HG03045 (cell line): ENCODE measurements around the gene CDC14A.
"Not testable (repeated sequence)": the region's sequence is repeated elsewhere in the genome, so short reads cannot be mapped to it uniquely, and the experiment has no call there.

Source experiments
- ATAC-seq: cut with Tn5 transposase; IDR thresholded peaks from one replicate; pipeline ENCODE4 v1.9.1; 2021; ENCODE audit warnings: mild to moderate bottlenecking, moderate library complexity; ENCODE audit not compliant: unreplicated experiment

Gene CDC14A, protein sequence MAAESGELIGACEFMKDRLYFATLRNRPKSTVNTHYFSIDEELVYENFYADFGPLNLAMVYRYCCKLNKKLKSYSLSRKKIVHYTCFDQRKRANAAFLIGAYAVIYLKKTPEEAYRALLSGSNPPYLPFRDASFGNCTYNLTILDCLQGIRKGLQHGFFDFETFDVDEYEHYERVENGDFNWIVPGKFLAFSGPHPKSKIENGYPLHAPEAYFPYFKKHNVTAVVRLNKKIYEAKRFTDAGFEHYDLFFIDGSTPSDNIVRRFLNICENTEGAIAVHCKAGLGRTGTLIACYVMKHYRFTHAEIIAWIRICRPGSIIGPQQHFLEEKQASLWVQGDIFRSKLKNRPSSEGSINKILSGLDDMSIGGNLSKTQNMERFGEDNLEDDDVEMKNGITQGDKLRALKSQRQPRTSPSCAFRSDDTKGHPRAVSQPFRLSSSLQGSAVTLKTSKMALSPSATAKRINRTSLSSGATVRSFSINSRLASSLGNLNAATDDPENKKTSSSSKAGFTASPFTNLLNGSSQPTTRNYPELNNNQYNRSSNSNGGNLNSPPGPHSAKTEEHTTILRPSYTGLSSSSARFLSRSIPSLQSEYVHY

DNA sequence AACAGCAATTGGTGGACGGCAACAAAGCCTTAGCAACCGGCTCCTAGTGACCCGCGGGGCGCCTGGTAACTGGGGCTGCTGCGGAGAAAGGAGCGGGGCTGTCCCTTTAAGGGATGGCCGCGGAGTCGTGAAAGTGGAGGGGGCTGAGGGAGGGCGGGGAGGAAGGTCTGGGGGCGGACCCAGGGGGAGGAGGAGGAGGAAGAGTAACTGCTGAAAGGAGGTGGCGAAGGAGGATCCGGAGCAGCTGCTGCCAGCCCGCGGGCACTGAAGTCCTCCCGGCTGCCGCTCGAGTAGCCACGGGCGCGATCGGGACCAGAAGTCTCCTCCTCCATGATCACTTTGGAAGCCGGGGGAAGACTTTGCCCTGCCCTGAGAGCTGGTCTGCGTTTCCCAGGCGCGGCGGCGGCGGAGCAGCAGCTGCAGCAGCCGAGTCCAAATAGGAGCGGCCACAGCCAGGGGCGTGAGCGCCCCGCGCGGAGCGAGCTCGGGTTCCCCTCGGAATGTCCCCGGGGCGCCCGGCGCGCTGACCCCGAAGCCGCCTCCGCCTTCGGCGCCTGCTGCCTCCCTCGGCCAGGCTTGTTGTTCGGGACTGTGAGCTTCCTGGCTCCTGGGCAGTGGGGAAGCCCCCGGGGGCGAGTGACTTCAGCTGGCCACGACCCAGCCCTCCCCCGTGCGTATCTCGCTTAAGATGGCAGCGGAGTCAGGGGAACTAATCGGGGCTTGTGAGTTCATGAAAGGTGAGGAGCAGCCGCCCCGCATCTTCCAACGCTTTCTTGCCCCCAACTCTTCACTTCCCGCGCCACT lies at the start of gene CDC14A:
Gene CDC14A, plus strand, starts transcription at position 240 of the 804 bp plus-strand sequence. Its CDS starts 449 bp downstream, at position 689.
- ATAC-seq = peak; percentile 60

DNA sequence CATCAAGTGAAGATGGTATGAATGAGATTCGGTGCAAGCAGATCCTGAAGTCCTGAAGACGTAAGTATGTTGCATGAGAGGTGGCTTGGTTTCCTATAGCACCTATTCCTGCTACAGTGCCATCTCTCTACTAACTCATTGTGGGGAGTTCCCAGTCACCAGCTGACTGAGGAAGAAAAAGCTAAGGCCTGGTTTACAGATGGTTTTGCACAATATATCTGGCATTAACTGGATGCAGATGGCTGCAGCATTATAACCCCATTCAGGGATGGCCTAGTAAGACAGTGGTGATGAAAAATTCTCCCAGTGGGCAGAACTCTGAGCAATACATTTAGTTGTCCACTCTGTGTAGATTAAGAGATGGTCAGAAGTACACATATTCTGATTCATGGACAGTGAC lies 49.6 kb upstream of the CDC14A start:
- no peak for ATAC-seq

DNA sequence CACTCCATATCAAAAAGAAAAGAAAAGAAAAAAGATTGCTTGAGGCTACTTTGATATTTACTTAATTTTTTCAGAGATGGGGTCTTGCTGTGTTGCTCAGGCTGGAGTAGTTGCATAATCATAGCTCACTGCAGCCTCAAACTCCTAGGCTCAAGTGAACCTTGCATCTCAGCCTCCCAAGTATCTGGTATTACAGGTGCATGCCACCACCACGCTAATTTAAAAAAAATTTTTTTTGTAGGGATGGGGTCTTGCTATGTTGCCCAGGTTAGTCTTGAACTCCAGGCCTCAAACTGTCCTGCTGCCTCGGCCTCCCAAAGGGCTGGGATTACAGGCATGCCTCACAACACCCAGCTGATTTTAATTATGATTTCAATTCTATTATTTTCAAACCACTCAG lies 48.1 kb upstream of the CDC14A start:
- ATAC-seq = no peak

DNA sequence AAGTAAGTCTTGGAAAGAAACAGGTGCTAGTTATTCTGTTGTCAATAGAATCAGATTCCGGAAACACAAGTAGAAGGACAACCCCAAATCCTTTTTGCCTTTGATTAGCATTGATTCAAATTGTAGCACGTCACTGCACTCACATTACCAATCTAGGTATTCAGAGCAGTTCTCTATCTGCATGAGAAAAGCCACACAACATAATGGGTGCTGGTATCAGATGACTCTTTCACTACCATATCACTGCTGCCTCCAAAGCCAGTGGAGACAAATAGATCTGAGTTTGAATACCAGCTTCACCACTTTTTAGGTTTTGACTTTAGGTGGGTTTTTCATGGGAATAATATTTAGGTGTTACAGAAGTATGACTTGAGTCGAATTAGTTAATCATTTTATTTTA lies 47.4 kb upstream of the CDC14A start:
- ATAC-seq = no peak

DNA sequence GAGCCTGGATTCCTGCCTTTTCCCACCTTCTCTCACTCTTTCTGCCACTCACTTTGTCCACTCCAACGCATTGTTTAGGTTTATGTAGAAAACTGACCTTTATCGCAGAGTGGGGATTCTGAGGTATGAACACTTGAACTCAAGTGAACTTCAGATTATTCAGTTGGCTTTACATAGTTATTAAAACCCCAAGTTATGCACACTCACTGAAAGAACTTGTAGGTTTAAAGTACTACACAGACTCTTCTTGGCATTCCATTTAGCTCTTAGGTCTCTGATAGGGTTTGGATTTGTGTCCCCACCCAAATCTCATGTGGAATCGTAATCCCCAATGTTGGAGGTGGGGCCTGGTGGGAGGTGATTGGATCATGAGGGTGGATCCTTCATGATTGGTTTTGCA lies 46.4 kb upstream of the CDC14A start:
- no peak for ATAC-seq

DNA sequence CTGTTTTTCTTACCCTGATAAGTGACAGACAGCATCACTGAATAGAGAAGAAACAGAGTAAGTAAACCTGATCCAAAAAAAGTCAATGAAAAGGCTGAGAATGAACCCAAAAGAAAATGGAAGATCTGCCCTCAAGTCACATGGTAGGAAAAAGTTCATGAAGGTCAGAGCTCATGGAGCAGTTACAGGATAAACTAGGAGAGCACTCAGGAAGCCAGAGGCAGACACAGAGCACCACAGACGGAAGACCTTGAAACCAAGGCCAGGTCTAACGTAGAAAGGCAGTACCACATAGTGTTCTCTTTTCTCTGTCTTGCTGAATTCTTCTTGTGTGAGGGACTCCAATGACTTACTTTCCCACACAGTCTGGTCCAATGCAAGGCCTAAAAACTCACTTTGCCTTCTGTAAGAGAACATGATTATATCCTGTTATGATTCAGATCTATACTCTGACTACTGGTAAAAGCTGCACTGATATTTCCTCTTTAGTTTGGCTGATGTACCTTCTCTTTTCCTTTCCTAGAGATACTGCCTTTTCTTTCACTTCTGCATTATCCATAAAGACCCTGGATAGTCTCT lies 45.5 kb upstream of the CDC14A start:
- ATAC-seq = no peak

DNA sequence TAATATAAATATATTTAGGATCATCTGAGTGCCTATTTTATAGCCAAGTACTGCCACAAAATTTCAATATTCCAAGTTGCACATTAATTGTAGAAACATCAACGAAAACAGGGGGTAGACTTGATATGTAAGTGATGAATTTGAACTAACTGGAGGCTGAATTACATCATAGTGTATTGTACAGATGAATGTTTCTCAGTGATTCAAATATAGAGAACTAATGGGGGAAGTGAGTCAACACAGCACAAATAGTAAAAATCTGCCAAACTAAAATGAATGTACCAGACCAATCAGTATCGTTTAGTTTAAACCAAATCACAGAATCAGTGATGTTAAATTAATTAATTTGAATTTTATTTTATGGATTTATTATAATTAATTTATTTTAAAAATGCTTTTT lies 43.5 kb upstream of the CDC14A start:
- ATAC-seq = no peak

DNA sequence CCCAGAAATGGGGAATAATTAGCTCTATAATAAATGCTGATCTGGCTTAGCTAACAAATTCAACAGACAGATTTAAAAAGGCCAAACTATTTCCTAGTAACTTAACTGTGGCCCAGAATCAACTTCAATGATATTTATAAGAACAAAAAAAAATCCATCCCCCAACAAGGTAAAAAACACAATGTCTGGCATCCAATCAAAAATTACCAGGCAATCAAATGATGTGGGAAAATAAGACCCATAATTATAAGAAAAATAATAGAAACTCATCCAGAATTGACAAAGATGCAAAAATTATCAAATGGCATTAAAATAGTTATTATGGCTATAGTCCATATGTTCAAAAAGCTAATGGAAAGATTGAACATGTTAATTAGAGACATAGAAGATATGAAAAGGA lies 42.4 kb upstream of the CDC14A start:
- ATAC-seq = no peak

DNA sequence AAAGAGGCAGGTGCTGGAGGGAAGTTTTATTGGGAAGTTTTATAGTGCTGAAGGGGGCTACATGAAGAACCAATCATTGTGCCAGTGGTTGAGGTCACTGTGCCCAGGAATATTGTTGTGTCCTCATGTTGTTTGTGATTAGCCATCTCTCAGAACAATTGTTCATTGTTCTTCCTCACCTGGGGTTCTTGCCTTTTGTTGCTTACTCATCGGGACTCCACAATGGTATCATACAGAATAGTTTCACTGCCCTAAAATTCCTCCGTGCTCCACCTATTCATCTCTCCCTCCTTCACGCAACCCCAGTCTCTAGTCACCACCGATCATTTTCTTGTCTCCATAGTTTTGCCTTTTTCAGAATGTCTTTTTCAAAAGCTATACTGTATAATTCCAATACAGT lies 38.9 kb upstream of the CDC14A start:
- no peak for ATAC-seq

DNA sequence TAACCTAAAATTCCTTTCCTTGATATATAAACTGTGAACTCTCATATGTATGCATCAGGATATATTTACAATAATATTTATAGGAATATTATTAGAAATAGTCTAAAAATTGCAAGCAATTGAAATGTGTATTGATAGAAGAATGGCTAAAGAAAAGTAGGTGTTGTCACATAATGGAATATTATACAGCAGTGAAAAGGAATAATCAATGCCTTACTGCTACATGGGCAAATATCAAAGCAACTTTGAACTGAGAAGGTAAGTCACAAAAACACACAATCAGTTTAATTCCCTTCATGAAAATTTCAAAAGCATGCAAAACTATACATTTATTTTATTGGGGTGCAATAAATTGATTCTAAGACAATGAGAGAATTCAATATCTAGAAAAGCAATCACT lies 35.7 kb upstream of the CDC14A start:
- ATAC-seq = no peak

DNA sequence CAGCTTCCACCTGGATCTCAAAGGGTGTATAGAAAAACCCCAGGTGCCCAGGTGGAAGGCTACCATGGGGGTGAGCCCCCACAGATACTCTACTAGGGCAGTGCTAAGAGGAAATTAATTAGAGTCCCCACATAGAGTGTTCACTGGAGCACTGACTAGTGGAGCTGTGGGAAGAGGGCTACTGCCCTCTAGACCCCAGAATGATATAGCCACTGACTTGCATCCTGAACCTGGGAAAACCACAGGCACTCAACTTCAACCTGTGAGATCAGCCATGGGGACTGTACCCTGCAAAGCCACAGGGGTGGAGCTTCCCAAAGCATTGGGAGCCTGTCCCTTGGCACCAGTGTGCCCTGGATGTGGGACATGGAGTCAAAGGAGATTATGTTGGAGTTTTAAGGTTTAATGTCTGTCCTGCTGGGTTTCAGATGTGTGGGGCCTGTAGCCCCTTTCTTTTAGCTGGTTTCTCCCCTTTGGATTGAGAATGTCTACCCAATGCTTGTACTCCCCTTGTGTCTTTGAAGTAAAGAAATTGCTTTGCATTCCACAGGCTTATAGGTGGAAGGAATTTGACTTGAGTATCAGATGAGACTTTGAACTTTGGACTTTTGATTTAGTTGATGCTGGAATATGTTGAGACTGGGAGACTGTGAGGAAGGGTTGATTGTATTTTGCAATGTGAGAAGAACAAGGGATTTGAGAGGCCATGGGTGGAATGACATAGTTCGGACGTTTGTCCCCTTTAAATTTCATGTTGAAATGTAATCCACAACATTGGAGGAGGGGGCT lies 31.8 kb upstream of the CDC14A start:
- ATAC-seq = no peak

DNA sequence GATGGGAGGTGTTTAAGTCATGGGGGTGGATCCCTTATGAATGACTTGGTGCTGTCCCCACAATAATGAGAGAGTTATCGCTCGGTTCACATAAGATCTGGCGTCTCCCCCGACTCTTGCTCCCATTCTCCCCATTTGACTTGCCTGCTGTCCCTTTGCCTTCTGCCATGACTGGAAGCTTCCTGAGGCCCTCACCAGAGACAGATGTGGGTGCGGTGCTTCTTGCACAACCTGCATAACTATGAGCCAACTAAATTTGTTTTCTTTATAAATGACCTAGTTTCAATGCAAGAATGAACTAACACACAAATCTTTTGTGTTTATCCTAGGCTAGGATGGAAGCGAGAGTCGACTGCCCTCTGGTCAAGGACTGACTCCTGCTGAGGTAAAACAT lies 31.2 kb upstream of the CDC14A start:
- no peak for ATAC-seq

DNA sequence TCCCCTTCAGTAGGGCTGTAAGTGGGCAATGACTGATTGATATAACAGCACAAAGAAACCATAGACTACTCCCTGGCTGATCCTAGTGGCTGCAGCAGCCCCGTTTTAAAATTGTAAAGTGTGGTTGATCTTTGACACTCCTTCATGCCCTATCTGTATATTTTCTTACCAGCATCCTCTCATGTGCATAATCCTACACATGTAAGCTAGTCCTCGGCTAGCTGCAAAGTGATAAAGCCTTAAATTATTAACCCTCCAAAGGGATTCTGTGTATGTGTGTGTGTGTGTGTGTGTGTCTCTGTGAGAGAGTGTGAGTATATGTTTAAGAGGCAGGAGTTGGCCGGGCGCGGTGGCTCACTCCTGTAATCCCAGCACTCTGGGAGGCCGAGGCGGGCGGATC lies 30.8 kb upstream of the CDC14A start:
- no peak for ATAC-seq

DNA sequence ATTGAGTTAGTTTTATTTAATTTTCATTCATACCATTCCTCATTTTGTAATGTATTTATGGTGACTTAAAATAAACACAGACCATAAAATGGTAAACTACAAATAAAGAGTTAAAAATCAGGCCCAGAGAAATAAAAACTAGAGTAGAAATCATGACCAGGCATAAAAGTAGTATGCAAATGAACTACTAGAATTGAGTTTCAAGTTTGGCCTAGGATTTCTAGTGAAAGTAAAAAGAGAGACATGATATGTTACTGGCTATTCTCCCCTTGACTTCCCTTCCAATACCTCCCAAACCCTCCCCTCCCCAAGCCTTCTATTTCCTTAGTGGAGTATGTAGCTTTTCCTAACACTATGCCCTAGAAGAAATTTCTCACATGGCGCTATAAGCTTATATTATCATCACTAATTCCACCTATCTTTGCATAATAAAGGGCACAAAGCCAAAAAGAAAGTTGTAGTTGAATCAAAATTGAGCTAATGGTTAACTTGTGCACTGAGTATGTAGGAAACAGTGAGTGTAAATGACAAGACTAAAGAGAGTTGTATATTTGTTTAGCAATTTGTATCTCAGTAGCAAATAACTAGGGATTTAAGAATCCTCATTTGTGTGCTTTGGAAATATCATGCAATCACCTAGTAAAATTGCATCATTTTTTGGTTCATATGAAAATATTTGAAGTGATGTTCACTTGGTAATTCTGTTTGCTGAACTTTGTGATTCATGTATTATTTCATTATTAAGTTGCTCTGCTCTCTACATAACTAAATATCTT lies 29.7 kb upstream of the CDC14A start:
- no peak for ATAC-seq

DNA sequence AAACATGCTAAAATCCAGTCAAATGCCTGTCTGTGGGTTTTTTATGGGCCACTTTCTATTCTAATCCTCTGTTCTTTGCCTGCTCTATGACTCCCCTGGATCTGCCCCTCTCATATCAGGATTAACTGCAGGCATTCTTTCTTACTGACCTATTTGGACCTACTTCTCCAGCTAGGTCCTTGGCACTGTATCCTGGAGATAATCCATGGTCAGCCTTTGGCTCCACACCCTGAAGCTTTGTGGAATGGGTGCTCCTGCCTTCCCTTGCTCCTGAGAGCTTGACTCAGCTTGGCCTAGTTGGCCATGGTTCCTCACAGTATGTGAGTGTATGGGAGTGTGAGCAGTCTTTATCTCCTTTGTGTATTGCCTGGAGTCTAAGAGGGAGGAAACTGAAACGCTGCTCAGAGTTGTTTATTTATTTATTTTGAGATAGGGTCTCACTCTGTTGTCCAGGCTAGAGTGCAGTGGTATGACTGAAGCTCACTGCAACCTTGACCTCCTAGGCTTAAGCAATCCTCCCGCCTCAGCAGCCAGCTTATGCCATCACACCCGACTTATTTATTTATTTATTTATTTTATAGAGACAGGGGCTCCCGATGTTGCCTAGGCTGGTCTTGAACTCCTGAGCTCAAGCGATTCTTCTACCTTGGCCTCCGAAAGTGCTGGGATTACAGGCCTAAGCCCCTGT lies 28.7 kb upstream of the CDC14A start:
- ATAC-seq = no peak

DNA sequence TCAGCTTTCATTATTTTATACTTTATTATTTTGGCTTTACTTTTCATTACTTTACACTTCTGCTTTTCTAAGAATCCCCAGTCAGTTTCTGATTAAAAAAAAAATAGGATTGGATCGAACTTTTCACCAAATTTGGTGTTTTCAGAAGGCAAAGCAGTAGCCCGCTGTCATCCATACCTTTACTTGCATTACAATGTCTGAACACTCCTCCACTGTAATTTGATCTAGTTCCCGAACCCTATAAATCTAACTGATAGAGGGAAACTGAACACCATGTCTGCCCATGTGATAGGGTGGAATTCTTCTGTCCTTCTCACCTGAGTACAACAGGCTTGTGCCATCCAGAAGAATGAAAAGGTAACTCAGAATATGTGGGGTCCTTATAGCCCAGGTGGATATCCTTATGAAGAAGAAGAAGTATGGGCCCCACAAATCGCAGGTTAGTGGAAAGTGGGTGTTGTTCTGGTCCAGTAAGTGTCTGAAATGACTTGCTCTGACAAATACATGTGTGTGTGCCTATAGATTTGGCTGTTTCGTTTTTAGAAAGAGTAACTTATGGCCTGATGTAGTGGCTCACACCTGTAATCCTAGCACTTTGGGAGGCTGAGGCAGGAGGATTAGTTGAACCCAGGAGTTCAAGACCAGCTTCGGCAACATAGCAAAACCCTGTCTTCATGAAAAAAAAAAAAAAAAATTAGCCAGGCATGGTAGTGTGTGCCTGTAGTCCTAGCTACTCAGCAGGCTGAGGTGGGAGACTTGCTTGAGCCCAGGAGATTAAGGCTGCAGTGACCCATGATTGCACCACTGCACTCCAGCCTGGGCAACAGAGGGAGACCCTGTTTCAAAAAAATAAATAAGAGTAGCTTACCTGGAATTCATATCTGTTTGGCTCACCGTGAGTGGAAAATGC lies 26.6 kb upstream of the CDC14A start:
- ATAC-seq = no peak

DNA sequence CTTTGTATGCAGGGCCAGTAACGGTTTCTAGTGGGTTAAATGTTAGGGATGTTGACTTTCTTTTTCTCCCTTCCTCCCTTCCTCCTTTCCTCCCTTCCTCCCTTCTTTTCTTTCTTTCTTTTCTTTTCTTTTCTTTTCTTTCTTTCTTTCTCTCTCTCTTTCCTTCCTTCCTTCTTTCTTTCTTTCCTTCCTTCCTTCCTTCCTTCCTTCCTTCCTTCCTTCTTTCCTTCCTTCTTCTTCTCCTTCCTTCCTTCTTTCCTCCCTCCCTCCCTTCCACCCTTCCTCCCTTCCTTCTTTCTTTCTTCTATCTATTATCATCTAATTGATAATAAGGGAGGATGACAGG lies 26.0 kb upstream of the CDC14A start:
- ATAC-seq = not testable (repeated sequence)

DNA sequence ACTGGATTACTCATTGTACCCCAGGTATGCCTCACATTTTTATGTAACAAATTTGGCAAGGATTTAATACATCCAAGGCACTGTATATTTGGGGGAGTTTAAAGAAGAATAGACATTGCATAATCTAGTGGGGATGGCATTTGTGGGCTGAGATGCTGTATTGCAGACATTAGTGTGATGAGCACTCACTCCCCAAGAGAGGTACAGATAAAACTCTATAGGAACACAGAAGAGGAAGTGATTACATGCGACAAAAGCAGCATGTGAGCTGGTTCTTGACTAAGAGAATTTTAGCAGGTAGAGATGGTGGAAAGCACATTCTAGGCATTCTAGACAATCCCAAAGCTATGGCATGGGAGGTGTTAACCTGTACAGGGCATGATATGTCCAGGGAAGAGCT lies 24.2 kb upstream of the CDC14A start:
- no peak for ATAC-seq
